CD4-positive, alpha-beta T cell (primary cell): Measurements from ENCODE around the gene RAB44. TPM values are rescaled to one million over a fixed set of nuclear protein-coding genes. Genes with fewer than 3 reads are reported as not detected.

Experiments used
- ATAC-seq: fragments of 200-7000 bp; cut with Tn5 transposase; one replicate; pipeline ENCODE4 v1.10.0; 2022; ENCODE audit warnings: mild to moderate bottlenecking; ENCODE audit not compliant: poor library complexity
- CTCF ChIA-PET: fragments of 350-600 bp; sonication (Branson Sonifier 250); formaldehyde crosslinking; loops from one replicate; lab custom pipeline; 2021; ENCODE audit warnings: antibody characterized with exemption, inconsistent platforms; lab: Charles Lee
- POLR2A ChIA-PET: fragments of 350-600 bp; sonication (Branson Sonifier 250); formaldehyde crosslinking; loops from one replicate; lab custom pipeline; 2021; ENCODE audit warnings: antibody characterized with exemption, inconsistent platforms; lab: Charles Lee
- DNase-seq, 14 experiments: peaks; one replicate each; pipeline ENCODE4 v3.0.0-alpha.2; 2013 to 2020; ENCODE audit warnings: mixed read lengths in 2 of 14
- H3K27ac ChIP-seq, 2 donors: one replicate each; pipeline versions ENCODE4 v1.5.1 to v1.7.0; 2013; ENCODE audit warnings: low read length in 2 of 2, low read depth in 1 of 2, mild to moderate bottlenecking in 1 of 2
- H3K27me3 ChIP-seq, 2 experiments: 1 replicate in 1 of 2; 2 replicates in 1 of 2; pipeline versions ENCODE4 v1.6.1 to v1.7.0; 2013; ENCODE audit warnings: low read length in 2 of 2, control low read depth in 1 of 2, mild to moderate bottlenecking in 1 of 2, moderate library complexity in 1 of 2; ENCODE audit not compliant: insufficient read depth in 2 of 2, control insufficient read depth in 1 of 2
- H3K36me3 ChIP-seq: one replicate; pipeline ENCODE4 v1.6.1; 2013; ENCODE audit warnings: low read length, control low read depth; ENCODE audit not compliant: insufficient read depth
- H3K4me1 ChIP-seq: one replicate; pipeline ENCODE4 v1.6.1; 2013; ENCODE audit warnings: low read length, control low read depth; ENCODE audit not compliant: insufficient read depth
- H3K4me3 ChIP-seq: one replicate; pipeline ENCODE4 v1.5.1; 2013; ENCODE audit warnings: mild to moderate bottlenecking, low read length, moderate library complexity
- H3K9me3 ChIP-seq, 2 experiments: 1 replicate in 1 of 2; 2 replicates in 1 of 2; pipeline versions ENCODE4 v1.6.1 to v1.7.0; 2013; ENCODE audit warnings: low read length in 2 of 2, mild to moderate bottlenecking in 2 of 2, control low read depth in 1 of 2, moderate library complexity in 1 of 2; ENCODE audit not compliant: control insufficient read depth in 1 of 2, insufficient read depth in 1 of 2
- H3K27ac Mint-ChIP-seq: one replicate; pipeline ENCODE4 v1.8.0; 2020; ENCODE audit warnings: mixed read lengths
- H3K27me3 Mint-ChIP-seq: one replicate; pipeline ENCODE4 v1.8.0; 2021; ENCODE audit warnings: mixed read lengths
- H3K36me3 Mint-ChIP-seq: one replicate; pipeline ENCODE4 v1.8.0; 2021; ENCODE audit warnings: low read depth, mixed read lengths
- H3K4me1 Mint-ChIP-seq: one replicate; pipeline ENCODE4 v1.8.0; 2021; ENCODE audit warnings: low read depth, mixed read lengths
- H3K4me3 Mint-ChIP-seq: one replicate; pipeline ENCODE4 v1.8.0; 2020; ENCODE audit warnings: mild to moderate bottlenecking, mixed read lengths
- H3K9me3 Mint-ChIP-seq: one replicate; pipeline ENCODE4 v1.8.0; 2020; ENCODE audit warnings: mixed read lengths
- intact Hi-C, 2 experiments: fragments of 100-400 bp; cut with DNase I in 1 of 2; cut with micrococcal nuclease in 1 of 2; formaldehyde crosslinking; loops; one replicate each; pipeline versions ENCODE4 v1.15.1 to v1.9.0; 2023 to 2025; cut with DNase I, micrococcal nuclease
- total RNA-seq, 174 experiments: library from RNA in 2 of 174; stranded (reverse) in 2 of 174; gene quantifications; one replicate each; pipeline ENCODE4 v1.2.3 and lab custom pipeline; 2021 to 2026
- TF ChIP-seq, protein P1 (sequence below): fragments of 200-600 bp; IDR thresholded peaks from one replicate; pipeline ENCODE4 v1.8.0; 2022; ENCODE audit warnings: antibody characterized with exemption, mild to moderate bottlenecking

Gene RAB44
- total RNA-seq, 2 experiments from 2014 or later: 0.22 TPM

DNA sequence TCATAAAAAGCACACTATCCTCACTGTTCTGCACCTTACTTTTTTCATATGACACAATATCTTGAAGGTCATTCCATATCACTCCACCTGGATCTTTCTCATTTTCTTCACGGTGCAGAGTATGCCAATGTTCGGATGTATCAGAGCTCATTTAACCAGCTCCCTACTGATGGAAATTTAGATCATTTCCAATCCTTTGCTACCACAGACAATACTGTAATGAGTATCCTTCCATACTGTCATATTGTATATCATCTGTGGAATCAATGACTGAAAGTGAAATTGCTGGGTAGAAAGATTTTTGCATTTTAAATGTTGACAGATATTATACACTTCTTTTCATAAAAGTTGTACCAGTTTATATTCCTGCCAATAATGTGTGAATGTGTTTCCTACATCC, 2.2 kb upstream of the RAB44 start:
- TF ChIP-seq, protein P1, sequence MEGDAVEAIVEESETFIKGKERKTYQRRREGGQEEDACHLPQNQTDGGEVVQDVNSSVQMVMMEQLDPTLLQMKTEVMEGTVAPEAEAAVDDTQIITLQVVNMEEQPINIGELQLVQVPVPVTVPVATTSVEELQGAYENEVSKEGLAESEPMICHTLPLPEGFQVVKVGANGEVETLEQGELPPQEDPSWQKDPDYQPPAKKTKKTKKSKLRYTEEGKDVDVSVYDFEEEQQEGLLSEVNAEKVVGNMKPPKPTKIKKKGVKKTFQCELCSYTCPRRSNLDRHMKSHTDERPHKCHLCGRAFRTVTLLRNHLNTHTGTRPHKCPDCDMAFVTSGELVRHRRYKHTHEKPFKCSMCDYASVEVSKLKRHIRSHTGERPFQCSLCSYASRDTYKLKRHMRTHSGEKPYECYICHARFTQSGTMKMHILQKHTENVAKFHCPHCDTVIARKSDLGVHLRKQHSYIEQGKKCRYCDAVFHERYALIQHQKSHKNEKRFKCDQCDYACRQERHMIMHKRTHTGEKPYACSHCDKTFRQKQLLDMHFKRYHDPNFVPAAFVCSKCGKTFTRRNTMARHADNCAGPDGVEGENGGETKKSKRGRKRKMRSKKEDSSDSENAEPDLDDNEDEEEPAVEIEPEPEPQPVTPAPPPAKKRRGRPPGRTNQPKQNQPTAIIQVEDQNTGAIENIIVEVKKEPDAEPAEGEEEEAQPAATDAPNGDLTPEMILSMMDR: no peak
- no peak for ATAC-seq
- Mint-ChIP-seq H3K27ac (no peak overlapping the region), H3K36me3 (no peaks in the 10 kb centered on the region), H3K4me3 (no peak overlapping the region), H3K27me3 (no peaks in the 10 kb centered on the region), H3K4me1 (peaks cover 9% of the 10 kb centered on the region), H3K9me3 (no peaks in the 10 kb centered on the region)
- ChIA-PET CTCF (no interaction called here), POLR2A (no interaction called here)
- no peak for DNase-seq
- H3K4me1 ChIP-seq: peaks cover 23% of the 10 kb centered on the region
- intact Hi-C loops: no loop called here
- H3K27me3 ChIP-seq: no peaks in the 10 kb centered on the region
- H3K4me3 ChIP-seq: no peak overlapping the region
- H3K27ac ChIP-seq: no peak overlapping the region
- H3K36me3 ChIP-seq: no peaks in the 10 kb centered on the region
- H3K9me3 ChIP-seq: no peaks in the 10 kb centered on the region

DNA sequence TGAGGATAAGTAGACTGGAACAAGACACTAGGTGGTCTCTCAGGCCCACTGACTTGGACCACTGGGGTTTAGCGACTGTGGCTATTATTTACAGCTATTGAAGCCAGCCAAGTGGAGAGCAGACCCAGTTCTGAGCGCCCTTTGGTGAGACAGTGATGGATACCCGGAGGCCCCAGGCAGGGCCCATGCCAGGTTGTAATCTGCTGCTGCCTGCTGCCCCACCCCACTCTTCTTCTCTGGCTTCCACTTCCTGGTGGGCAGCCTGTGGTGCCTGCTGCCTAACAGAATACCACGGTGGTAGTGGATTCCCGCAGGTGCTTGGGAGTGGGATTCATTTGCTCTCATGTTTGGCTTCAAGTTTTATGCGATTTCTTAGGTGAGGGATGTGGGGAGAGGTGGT, 570 bp downstream of the RAB44 start:
- Histone ChIP-seq H3K4me1 (peaks cover 6% of the 10 kb centered on the region), H3K27me3 (no peaks in the 10 kb centered on the region), H3K27ac (no peak overlapping the region), H3K4me3 (no peak overlapping the region), H3K9me3 (no peaks in the 10 kb centered on the region), H3K36me3 (no peaks in the 10 kb centered on the region)
- TF ChIP-seq, protein P1: no peak
- ATAC-seq: no peak
- ChIA-PET POLR2A (no interaction called here), CTCF (no interaction called here)
- no peaks in the 10 kb centered on the region for H3K4me1 Mint-ChIP-seq
- no peak for DNase-seq
- H3K27me3 Mint-ChIP-seq: no peaks in the 10 kb centered on the region
- intact Hi-C loops: no loop called here
- H3K27ac Mint-ChIP-seq: no peak overlapping the region
- no peaks in the 10 kb centered on the region for H3K36me3 Mint-ChIP-seq
- no peaks in the 10 kb centered on the region for H3K9me3 Mint-ChIP-seq
- H3K4me3 Mint-ChIP-seq: no peak overlapping the region

DNA sequence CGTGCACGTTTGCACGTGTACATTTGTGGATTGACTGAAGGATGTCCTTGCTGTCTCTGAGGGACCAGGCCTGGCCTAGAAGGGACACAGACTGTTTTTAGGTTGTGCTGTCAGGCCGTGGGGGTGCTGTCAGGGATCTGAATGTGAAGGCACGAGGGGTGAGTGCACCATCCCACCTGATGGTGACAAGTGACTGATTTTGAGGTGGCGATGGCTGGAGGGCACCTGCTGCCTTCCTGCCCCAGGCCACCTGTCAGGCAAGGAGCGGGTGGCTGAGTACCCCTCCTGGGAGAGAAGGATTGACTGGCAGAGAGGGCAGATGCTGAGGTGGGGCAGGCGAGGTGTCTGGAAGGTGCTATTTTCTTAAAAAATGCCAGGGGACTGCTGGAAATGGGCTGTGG, 1.2 kb downstream of the RAB44 start:
- Mint-ChIP-seq H3K36me3 (no peaks in the 10 kb centered on the region), H3K9me3 (no peaks in the 10 kb centered on the region), H3K4me3 (no peak overlapping the region), H3K27me3 (no peaks in the 10 kb centered on the region), H3K27ac (no peak overlapping the region), H3K4me1 (no peaks in the 10 kb centered on the region)
- Histone ChIP-seq H3K27me3 (no peaks in the 10 kb centered on the region), H3K27ac (no peak overlapping the region), H3K4me3 (no peak overlapping the region), H3K9me3 (no peaks in the 10 kb centered on the region), H3K36me3 (no peaks in the 10 kb centered on the region), H3K4me1 (peaks cover 5% of the 10 kb centered on the region)
- no peak for DNase-seq
- ATAC-seq: no peak
- TF ChIP-seq, protein P1: no peak
- ChIA-PET POLR2A (no interaction called here), CTCF (no interaction called here)
- intact Hi-C loops: no loop called here
